GM21423 (cell line): Measurements from ENCODE around the gene LRMDA.
"Not testable (repeated sequence)": the region's sequence is repeated elsewhere in the genome, so short reads cannot be mapped to it uniquely, and the experiment has no call there.

Experiments used
- ATAC-seq: cut with Tn5 transposase; IDR thresholded peaks from one replicate; pipeline ENCODE4 v1.9.1; 2021; ENCODE audit warnings: mild to moderate bottlenecking, moderate library complexity; ENCODE audit not compliant: unreplicated experiment

Gene LRMDA

DNA sequence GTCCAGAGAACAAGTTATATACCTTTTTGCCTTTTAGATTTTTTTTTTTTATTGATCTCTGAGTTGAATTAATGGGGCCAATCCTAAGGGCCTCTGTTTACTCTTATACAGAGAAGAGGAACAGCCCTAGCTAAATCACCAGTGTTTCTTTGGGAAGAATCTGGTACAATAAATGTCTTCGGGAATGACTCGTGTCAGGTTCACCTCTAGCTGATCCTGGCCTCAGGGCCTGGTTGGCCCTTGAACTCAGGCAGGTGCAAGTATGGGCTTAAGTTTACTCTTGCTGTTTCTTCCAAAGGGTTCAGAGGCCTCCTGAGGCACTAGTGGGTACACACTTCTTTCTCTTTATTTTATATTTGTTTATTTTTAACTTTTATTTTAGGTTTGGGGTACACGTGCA, 71.0 kb downstream of the LRMDA start:
- no peak for ATAC-seq

DNA sequence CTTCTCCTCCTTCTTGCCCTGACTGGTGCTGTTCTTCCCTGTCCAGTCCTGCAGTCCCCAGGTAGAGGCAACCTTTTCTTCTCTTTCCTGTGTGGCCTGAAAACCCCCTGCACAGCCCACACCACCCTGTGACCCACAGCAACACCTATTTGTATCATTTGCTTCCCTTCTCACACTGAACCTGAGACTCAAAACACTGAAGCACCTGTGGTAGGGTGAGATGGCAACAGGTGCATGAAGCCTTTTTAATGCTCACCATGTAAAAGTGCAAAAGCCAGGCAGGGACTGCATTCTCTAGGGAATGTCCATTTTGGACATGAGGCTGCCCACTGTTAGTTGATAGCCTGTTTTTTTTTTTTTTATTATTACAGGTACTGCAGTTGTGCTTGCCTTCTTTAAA, 71.4 kb downstream of the LRMDA start:
- no peak for ATAC-seq

DNA sequence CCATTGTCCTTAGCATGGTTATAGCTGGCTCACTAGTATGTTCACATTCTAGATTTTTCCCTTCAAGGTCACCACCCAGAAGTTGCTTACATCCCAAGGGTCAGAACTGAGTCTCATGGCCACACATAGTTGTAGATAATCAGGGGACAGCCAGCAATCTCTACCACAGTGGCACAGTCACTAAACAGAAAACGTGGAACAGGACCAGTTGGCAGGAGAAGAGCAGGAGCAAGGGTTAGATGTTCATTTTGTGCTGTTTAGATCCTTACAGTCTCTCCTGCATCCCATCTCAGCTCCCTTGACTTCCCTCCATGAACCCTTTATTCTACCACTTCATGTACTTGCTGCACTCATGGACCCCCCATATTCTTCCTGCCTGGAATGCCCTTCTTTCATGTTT, 73.9 kb downstream of the LRMDA start:
- ATAC-seq, result no peak

- ATAC-seq, result no peak
Measured at GRCh38 chr10:75505840-75506506, 74.5 kb downstream of the LRMDA start.

GRCh38 chr10:75506930-75507329, 75.5 kb downstream of the LRMDA start:
- no peak for ATAC-seq

GRCh38 chr10:75507469-75507868, 76.0 kb downstream of the LRMDA start:
- no peak for ATAC-seq

DNA sequence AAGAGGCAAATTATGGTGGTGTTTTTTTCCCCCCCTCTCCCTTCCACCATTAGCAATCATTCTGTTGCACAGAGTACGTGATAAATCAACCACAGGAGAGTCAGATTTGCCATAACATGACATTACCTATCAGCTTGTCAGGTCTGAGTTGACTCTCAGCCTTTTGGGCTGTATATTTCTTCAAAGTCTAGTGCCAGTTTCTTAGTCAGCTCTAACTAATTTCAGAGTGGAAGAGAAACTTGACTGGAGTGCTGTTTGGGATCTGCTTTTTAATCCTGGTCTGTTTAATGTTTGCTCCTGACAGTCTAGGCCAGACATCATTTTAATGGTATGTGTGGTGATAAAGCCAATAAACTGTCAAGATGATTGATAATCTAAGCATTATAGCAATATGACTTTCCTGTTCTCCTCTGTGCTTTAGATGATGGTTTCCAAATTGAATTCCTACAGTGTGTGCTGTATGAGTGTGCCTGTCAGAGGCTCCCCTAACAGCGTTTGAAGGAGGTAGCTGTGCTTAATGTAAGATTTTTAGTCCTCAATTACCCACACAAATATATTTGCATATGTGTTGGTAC, 76.9 kb downstream of the LRMDA start:
- no peak for ATAC-seq

- no peak for ATAC-seq
Measured at GRCh38 chr10:75508814-75509306, 77.4 kb downstream of the LRMDA start.

DNA sequence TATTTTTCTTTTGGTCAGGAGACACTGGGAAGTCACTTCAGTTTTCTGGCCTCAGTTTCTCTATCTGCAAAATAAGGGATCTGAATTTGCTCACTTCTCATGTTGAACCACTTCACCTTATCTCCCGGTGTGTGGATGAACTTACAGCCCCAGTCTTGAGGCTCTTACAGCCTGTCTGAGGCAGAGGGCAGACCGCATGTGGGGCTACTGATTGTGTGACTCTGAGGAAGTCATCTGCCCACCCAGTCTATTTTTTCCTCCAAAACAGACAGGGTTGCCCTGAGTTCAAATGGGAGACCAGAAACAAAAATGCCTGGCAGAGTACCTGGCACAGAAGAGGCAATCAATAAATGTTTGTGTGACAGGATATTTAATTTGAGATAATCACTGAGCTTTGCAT, 78.3 kb downstream of the LRMDA start:
- ATAC-seq, result no peak

GRCh38 chr10:75511011-75511410, 79.6 kb downstream of the LRMDA start:
- ATAC-seq, result no peak

GRCh38 chr10:75512203-75512933, 80.9 kb downstream of the LRMDA start:
- ATAC-seq, result no peak

DNA sequence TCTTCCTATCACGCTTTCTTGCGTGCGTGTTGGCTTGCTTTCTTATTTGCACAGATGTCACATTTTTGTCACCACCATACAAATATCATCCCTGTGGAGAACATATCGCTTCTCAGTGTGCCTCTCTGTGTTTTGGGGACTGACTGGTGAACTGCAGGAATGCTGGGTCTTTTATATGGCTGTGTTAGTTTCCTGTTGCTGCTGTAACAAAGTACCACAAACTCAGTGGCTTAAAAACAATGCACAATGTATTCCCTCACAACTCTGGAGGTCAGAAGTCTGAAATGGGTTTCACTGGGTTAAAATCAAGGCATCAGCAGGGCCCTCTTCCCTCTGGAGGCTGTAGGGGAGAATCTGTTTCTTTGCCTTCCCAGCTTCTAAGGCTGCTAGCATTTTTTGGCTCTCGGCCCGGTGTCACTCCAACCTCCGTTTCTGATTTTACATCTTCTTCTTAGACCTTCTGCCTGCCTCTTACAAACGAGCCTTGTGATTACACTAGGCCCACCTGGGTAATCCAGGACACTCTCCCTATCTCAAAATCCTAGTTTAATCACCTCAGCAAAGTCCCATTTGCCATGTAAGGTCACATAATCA, 82.0 kb downstream of the LRMDA start:
- no peak for ATAC-seq

- no peak for ATAC-seq
Measured at GRCh38 chr10:75514830-75515229, 83.4 kb downstream of the LRMDA start.

- ATAC-seq, result not testable (repeated sequence)
Measured at GRCh38 chr10:75516154-75516553, 84.7 kb downstream of the LRMDA start.

DNA sequence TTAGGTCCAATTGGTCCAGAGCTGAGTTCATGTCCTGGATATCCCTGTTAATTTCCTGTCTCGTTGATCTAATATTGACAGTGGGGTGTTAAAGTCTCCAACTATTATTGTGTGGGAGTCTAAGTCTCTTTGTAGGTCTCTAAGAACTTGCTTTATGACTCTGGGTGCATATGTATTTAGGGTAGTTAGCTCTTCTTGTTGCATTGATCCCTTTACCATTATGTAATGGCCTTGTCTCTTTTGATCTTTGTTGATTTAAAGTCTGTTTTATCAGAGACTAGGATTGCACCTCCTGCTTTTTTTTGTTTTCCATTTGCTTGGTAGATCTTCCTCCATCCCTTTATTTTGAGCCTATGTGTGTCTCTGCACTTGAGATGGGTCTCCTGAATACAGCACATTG, 87.8 kb downstream of the LRMDA start:
- ATAC-seq, result not testable (repeated sequence)

GRCh38 chr10:75521194-75521829, 89.9 kb downstream of the LRMDA start:
- ATAC-seq, result not testable (repeated sequence)

- ATAC-seq, result no peak
Measured at GRCh38 chr10:75525067-75525466, 93.6 kb downstream of the LRMDA start.

DNA sequence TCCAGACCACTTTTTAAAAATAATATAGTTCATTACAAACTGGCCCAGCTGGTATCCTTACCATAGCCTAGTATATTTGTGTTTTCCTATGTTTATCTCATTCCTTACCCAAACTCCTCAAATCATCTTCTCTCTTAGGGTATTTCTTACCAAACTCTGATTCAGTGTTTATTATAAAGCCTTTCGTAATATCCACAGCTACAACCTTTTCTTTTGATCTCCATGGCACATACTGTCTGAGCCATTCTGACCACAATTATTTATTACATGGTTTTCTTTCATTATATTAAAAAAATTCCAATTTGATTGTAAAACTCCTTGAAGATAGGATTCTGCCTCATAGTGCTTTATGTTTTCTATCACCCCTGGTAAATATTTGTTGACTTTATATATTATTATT, 94.2 kb downstream of the LRMDA start:
- no peak for ATAC-seq

DNA sequence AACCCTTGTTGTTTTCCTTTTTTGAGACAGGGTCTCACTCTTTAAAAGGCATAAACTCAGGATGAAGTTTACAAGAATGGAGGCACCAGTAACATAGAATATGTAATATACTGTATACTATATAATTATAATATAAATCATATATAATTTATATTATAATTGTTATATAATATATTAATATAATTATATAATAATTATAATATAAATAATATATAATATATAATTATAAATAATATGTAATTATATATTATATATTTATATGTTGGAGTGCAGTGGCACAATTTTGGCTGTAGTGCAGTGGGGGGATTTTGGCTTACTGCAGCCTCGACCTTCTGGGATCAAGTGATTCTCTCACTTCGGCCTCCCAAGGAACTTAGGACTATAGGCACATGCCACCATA, 96.1 kb downstream of the LRMDA start:
- no peak for ATAC-seq

- ATAC-seq, result no peak
Measured at GRCh38 chr10:75528392-75528791, 97.0 kb downstream of the LRMDA start.

GRCh38 chr10:75530299-75530698, 98.9 kb downstream of the LRMDA start:
- no peak for ATAC-seq
